OCI-LY3 (cell line): ENCODE results near the gene PHF13.

Experiments
- CTCF ChIP-seq: fragments of 200-600, 300-600 bp; sonication (generic); IDR thresholded peaks from 2 replicates; pipeline ENCODE4 v1.5.1; 2014; ENCODE audit warnings: antibody characterized with exemption, low read length, low read depth
- EZH2phosphoT487 ChIP-seq: fragments of 200-600 bp; shearing (Covaris generic); IDR thresholded peaks from 2 replicates; pipeline ENCODE4 v1.6.1; 2018; ENCODE audit warnings: antibody characterized with exemption, mixed run types, low read depth

GRCh38 chr1:6582370-6582769, 31.2 kb upstream of the PHF13 start:
- TF ChIP-seq CTCF (no peak), EZH2phosphoT487 (no peak)
